Measurements from ENCODE around the gene DCAF5. TPM values are rescaled to one million over a fixed set of nuclear protein-coding genes. Genes with fewer than 3 reads are reported as not detected.

Gene DCAF5
- total RNA-seq, 3 donors from 2014 or later: 25.1 to 33.6 (median 28.0) TPM

GRCh38 chr14:69014829-69015259 is 138.1 kb downstream of the DCAF5 start:
- no peaks in the 10 kb centered on the region for H3K36me3 Mint-ChIP-seq (ENCODE audit: insufficient read depth)
- no peak for ATAC-seq

GRCh38 chr14:69013943-69014782 is 138.8 kb downstream of the DCAF5 start:
- Mint-ChIP-seq H3K9me3 (no peaks in the 10 kb centered on the region), H3K4me3 (no peak overlapping the region), H3K4me1 (ENCODE audit: low read depth) (no peaks in the 10 kb centered on the region), H3K27me3 (ENCODE audit: low read depth) (no peaks in the 10 kb centered on the region), H3K36me3 (ENCODE audit: insufficient read depth) (no peaks in the 10 kb centered on the region)
- ATAC-seq (no peak), DNase-seq (no peak)

More at GRCh38 chr14:69014829-69015259, 138.1 kb downstream of the DCAF5 start:
- no peak for DNase-seq
- no peaks in the 10 kb centered on the region for H3K9me3 Mint-ChIP-seq
- no peaks in the 10 kb centered on the region for H3K27me3 Mint-ChIP-seq (ENCODE audit: low read depth)
- no peaks in the 10 kb centered on the region for H3K4me1 Mint-ChIP-seq (ENCODE audit: low read depth)
- no peak overlapping the region for H3K4me3 Mint-ChIP-seq

GRCh38 chr14:69012256-69012953 is 140.5 kb downstream of the DCAF5 start:
- Mint-ChIP-seq H3K4me3 (no peak overlapping the region), H3K9me3 (no peaks in the 10 kb centered on the region), H3K36me3 (ENCODE audit: insufficient read depth) (no peaks in the 10 kb centered on the region), H3K27me3 (ENCODE audit: low read depth) (no peaks in the 10 kb centered on the region), H3K4me1 (ENCODE audit: low read depth) (no peaks in the 10 kb centered on the region)
- DNase-seq: no peak
- ATAC-seq: no peak

GRCh38 chr14:69010648-69011047 is 142.3 kb downstream of the DCAF5 start:
- ATAC-seq (peak in 1 of 2 donors; percentile 51), DNase-seq (no peak)
- Mint-ChIP-seq H3K4me3 (no peak overlapping the region), H3K27me3 (ENCODE audit: low read depth) (no peaks in the 10 kb centered on the region), H3K36me3 (ENCODE audit: insufficient read depth) (no peaks in the 10 kb centered on the region), H3K4me1 (ENCODE audit: low read depth) (no peaks in the 10 kb centered on the region), H3K9me3 (no peaks in the 10 kb centered on the region)

DNA sequence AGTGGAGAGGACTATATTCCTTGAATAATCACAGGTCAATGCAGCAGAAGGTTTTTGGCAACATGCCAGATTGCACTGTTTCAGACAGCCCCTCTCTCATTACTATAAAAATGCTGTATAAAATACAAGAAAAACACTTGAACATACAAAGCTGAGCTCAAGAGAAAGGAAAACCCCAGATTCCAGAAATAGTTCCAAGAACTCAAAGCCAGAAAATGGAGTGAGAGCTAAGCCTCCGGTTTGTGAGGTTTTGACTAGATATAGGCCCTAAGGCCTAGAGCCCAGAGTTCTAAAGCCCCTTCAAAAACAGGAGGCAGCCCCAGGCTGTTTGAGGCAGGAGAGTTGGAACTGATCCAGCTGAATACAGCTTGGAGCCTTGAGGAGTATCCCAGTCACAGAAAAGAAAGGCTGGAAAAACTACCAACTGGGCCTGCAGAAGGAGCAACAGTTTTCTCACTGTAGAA is 144.5 kb downstream of the DCAF5 start:
- no peaks in the 10 kb centered on the region for H3K27me3 Mint-ChIP-seq (ENCODE audit: low read depth)
- no peaks in the 10 kb centered on the region for H3K4me1 Mint-ChIP-seq (ENCODE audit: low read depth)
- H3K36me3 Mint-ChIP-seq (ENCODE audit: insufficient read depth): no peaks in the 10 kb centered on the region
- no peak for ATAC-seq
- no peaks in the 10 kb centered on the region for H3K9me3 Mint-ChIP-seq
- no peak overlapping the region for H3K4me3 Mint-ChIP-seq
- no peak for DNase-seq

DNA sequence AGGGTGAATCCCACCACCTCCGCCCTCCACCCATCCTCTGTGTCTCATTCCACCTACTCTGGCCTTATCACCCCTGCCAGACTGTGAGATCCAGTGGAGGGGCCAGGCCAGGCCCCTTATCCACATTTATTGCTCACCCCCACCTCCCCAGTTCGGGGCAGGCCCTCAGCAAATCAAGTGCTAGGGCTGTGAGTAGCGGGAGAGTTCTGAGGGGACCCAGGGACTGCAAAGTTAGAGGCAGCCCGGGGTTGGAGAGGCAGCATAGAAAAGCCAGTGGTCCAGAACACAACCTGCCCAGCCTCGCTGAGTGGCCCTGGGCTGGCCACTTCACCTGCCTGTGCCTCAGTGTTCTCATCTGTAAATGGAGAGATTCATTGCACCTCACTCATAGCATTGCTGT is 146.6 kb downstream of the DCAF5 start:
- Mint-ChIP-seq H3K9me3 (no peaks in the 10 kb centered on the region), H3K4me3 (no peak overlapping the region), H3K36me3 (ENCODE audit: insufficient read depth) (no peaks in the 10 kb centered on the region), H3K27me3 (ENCODE audit: low read depth) (no peaks in the 10 kb centered on the region), H3K4me1 (ENCODE audit: low read depth) (no peaks in the 10 kb centered on the region)
- DNase-seq (no peak), ATAC-seq (no peak)

DNA sequence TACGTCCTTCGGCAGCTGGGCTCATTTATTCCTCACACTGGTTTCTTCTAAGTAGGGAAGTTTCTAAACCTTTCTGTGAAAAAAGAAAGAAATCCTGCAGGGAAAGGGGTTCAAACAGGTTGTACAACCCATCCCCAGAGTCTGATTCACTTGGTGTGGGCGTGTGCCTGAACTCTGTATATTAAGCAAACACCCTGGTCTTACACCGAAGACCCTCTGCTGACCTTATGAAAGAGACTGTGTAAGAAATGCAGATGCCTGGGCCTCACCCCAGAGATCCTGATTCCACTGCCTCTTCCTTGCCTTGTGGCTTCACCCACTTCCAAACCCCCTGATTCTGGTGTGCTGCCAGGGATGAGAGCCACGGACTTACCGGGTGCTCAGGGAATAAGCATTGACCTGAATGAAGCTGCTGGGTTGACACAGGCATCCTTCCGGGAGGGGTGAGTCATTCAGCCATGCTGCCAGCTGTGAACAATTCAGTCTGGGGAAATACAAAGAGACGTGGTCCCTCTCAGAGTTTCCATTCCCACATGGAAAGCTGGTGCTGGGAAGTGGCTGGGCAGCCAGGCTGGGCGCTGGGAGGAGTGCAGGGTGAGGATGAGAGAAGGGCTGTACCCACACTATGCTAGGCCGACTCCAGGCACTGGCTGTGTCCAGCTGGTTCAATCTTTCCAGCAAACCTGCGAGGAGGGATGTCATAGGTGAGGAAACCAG is 147.3 kb downstream of the DCAF5 start:
- ATAC-seq: no peak
- no peak overlapping the region for H3K4me3 Mint-ChIP-seq
- no peak for DNase-seq
- no peaks in the 10 kb centered on the region for H3K27me3 Mint-ChIP-seq (ENCODE audit: low read depth)
- no peaks in the 10 kb centered on the region for H3K9me3 Mint-ChIP-seq
- H3K4me1 Mint-ChIP-seq (ENCODE audit: low read depth): no peaks in the 10 kb centered on the region
- H3K36me3 Mint-ChIP-seq (ENCODE audit: insufficient read depth): no peaks in the 10 kb centered on the region

GRCh38 chr14:69004731-69005431 is 148.0 kb downstream of the DCAF5 start:
- Mint-ChIP-seq H3K4me1 (ENCODE audit: low read depth) (no peaks in the 10 kb centered on the region), H3K4me3 (no peak overlapping the region), H3K27me3 (ENCODE audit: low read depth) (no peaks in the 10 kb centered on the region), H3K36me3 (ENCODE audit: insufficient read depth) (no peaks in the 10 kb centered on the region), H3K9me3 (no peaks in the 10 kb centered on the region)
- DNase-seq (no peak), ATAC-seq (no peak)

DNA sequence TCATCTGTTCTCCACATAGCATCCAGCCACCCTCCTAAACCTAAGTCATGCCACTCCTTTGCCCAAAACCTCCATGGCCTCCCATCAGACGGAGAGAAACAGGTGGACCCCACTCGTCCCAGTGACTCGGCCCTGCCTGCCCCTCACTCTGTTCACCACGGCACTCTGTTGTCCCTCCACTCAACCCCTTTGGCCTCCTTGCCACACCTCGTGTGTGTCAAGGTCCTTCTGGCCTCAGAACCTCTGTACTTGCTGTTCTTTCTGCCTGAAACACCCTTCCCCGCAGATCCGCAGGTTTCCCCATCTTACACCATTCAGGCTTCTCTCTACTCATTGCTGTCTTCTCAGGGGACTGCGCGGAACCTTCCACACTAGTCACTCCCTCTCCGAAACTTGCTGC is 149.3 kb downstream of the DCAF5 start:
- Mint-ChIP-seq H3K36me3 (ENCODE audit: insufficient read depth) (no peaks in the 10 kb centered on the region), H3K4me3 (no peak overlapping the region), H3K27me3 (ENCODE audit: low read depth) (no peaks in the 10 kb centered on the region), H3K4me1 (ENCODE audit: low read depth) (no peaks in the 10 kb centered on the region), H3K9me3 (no peaks in the 10 kb centered on the region)
- DNase-seq (no peak), ATAC-seq (no peak)

DNA sequence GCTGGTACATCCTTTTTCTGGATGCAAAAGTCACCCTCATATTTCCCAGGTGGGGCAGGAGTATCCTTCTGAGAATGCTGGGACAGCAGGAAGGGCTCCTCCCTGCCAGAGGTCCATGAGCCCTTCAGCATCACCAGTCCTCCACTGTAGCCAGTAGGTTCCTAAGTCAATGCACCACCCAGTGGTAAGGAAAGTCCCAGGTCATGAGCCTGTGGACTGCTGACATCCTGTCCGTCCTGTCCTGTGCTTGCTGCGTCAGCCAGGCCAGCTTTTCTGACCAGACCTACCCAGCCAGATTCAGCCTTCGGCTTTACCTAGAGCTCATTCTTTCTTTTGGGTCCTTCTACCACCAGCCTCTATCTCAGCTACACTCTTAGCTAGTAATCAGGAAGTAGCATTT is 150.8 kb downstream of the DCAF5 start:
- no peak for DNase-seq
- Mint-ChIP-seq H3K4me3 (no peak overlapping the region), H3K9me3 (no peaks in the 10 kb centered on the region), H3K36me3 (ENCODE audit: insufficient read depth) (no peaks in the 10 kb centered on the region), H3K27me3 (ENCODE audit: low read depth) (no peaks in the 10 kb centered on the region), H3K4me1 (ENCODE audit: low read depth) (no peaks in the 10 kb centered on the region)
- ATAC-seq: no peak

DNA sequence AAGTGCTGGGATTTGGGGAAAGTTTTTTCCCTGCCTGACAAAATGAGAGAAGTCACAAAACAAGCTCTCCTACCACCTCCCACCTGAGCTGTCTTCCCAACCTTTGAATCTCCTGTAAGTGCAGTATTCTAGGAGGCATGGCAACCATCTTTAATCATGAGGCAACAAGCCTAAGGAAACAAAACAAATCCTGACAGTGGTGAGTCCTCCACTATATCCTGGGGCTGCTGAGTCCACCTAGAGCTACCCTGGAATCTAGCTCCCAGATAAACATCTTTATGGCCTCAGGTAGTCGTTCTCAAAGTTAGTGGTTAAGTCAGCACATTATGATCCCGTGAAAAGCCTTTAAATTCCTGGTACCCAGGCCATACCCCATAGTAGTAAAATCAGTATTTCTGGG is 151.5 kb downstream of the DCAF5 start:
- no peaks in the 10 kb centered on the region for H3K36me3 Mint-ChIP-seq (ENCODE audit: insufficient read depth)
- H3K4me3 Mint-ChIP-seq: no peak overlapping the region
- DNase-seq: no peak

More for the DNA sequence above, 151.5 kb downstream of the DCAF5 start:
- Mint-ChIP-seq H3K27me3 (ENCODE audit: low read depth) (no peaks in the 10 kb centered on the region), H3K4me1 (ENCODE audit: low read depth) (no peaks in the 10 kb centered on the region), H3K9me3 (no peaks in the 10 kb centered on the region)
- ATAC-seq: no peak
